ENCODE results near the gene LRRC45. TPM values are rescaled to one million over a fixed set of nuclear protein-coding genes. Genes with fewer than 3 reads are reported as not detected.

LRRC45 gene
- total RNA-seq, 1 donor from 2014 or later, result 17.3 TPM

GRCh38 chr17:82014971-82015310 lies 8.2 kb upstream of the LRRC45 start:
- ATAC-seq (no peak), DNase-seq (no peak)
- peaks cover 10% of the 10 kb centered on the region for H3K36me3 ChIP-seq
- H3K9me3 ChIP-seq, result no peaks in the 10 kb centered on the region
- TF ChIP-seq, protein P1, sequence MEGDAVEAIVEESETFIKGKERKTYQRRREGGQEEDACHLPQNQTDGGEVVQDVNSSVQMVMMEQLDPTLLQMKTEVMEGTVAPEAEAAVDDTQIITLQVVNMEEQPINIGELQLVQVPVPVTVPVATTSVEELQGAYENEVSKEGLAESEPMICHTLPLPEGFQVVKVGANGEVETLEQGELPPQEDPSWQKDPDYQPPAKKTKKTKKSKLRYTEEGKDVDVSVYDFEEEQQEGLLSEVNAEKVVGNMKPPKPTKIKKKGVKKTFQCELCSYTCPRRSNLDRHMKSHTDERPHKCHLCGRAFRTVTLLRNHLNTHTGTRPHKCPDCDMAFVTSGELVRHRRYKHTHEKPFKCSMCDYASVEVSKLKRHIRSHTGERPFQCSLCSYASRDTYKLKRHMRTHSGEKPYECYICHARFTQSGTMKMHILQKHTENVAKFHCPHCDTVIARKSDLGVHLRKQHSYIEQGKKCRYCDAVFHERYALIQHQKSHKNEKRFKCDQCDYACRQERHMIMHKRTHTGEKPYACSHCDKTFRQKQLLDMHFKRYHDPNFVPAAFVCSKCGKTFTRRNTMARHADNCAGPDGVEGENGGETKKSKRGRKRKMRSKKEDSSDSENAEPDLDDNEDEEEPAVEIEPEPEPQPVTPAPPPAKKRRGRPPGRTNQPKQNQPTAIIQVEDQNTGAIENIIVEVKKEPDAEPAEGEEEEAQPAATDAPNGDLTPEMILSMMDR (IDR thresholded peaks at IDR 0.05), result no peak
- peaks cover 23% of the 10 kb centered on the region for H3K4me1 ChIP-seq
- intact Hi-C loops (cut with DNase I), result no loop called here
- no peaks in the 10 kb centered on the region for H3K27me3 ChIP-seq (ENCODE audit: low read depth)
- H3K4me3 ChIP-seq, result no peak overlapping the region
- H3K27ac ChIP-seq, result no peak overlapping the region

GRCh38 chr17:82015311-82015971 lies 7.7 kb upstream of the LRRC45 start:
- TF ChIP-seq, protein P1 (IDR thresholded peaks at IDR 0.05), result no peak
- Histone ChIP-seq H3K27ac (no peak overlapping the region), H3K9me3 (no peaks in the 10 kb centered on the region), H3K4me3 (no peak overlapping the region), H3K27me3 (ENCODE audit: low read depth) (no peaks in the 10 kb centered on the region), H3K4me1 (peaks cover 26% of the 10 kb centered on the region), H3K36me3 (peaks cover 10% of the 10 kb centered on the region)
- intact Hi-C loops (cut with DNase I), result no loop called here
- DNase-seq (no peak), ATAC-seq (no peak)

- intact Hi-C loops (cut with DNase I), result no loop called here
- no peak for DNase-seq
- H3K4me1 ChIP-seq, result peaks cover 33% of the 10 kb centered on the region
- no peak overlapping the region for H3K27ac ChIP-seq
- TF ChIP-seq, protein P1 (IDR thresholded peaks at IDR 0.05), result no peak
- no peak overlapping the region for H3K4me3 ChIP-seq
- peaks cover 9% of the 10 kb centered on the region for H3K36me3 ChIP-seq
- H3K27me3 ChIP-seq (ENCODE audit: low read depth), result no peaks in the 10 kb centered on the region
- no peak for ATAC-seq
- no peaks in the 10 kb centered on the region for H3K9me3 ChIP-seq
Observed at GRCh38 chr17:82016061-82016874, 6.8 kb upstream of the LRRC45 start.

DNA sequence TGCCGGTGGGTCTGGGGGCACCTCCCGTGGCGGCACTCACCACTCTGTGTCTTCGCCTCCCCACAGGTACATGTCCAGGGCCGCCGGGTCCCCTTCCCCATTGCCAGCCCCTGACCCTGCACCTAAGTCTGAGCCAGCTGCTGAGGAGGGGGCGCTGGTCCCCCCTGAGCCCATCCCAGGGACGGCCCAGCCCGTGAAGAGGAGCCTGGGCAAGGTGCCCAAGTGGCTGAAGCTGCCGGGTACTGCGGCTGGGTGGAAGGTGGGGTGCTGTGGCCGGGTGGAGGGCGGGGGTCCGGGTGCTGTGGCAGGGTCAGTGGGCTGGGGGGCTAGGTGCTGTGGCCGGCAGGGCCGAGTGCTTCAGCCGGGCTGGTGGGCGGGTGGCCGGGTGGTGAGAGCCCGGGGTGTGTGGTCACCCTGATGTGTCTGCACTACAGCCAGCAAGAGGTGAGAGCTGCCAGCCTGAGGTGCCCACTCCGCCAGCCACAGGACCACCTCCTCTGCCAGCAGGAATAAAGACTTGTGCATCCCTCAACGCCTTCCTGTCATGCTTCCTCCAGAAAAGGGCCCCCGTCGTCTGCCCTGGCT lies 6.1 kb upstream of the LRRC45 start:
- H3K27ac ChIP-seq, result peak overlapping the region; percentile 31
- H3K9me3 ChIP-seq, result no peaks in the 10 kb centered on the region
- TF ChIP-seq, protein P1 (IDR thresholded peaks at IDR 0.05), result no peak
- H3K4me1 ChIP-seq, result peaks cover 40% of the 10 kb centered on the region
- H3K4me3 ChIP-seq, result no peak overlapping the region
- no peak for DNase-seq
- intact Hi-C loops (cut with DNase I), result no loop called here
- peaks cover 3% of the 10 kb centered on the region for H3K36me3 ChIP-seq
- H3K27me3 ChIP-seq (ENCODE audit: low read depth), result no peaks in the 10 kb centered on the region
- no peak for ATAC-seq

- H3K4me1 ChIP-seq, result peaks cover 45% of the 10 kb centered on the region
- H3K27me3 ChIP-seq (ENCODE audit: low read depth), result no peaks in the 10 kb centered on the region
- TF ChIP-seq, protein P1 (IDR thresholded peaks at IDR 0.05), result no peak
- no peaks in the 10 kb centered on the region for H3K9me3 ChIP-seq
- no peaks in the 10 kb centered on the region for H3K36me3 ChIP-seq
- H3K4me3 ChIP-seq, result no peak overlapping the region
- DNase-seq (peak; percentile 75), ATAC-seq (peak in 1 of 2 donors; percentile 25)
- intact Hi-C loops (cut with DNase I), result no loop called here
- H3K27ac ChIP-seq, result peak overlapping the region; percentile 31
Observed at GRCh38 chr17:82017612-82018151, 5.4 kb upstream of the LRRC45 start.
